Thyroid gland (tissue), 4 donors: ENCODE measurements around the gene OGA. TPM values are rescaled to one million over a fixed set of nuclear protein-coding genes. Genes with fewer than 3 reads are reported as not detected.
"Not testable (repeated sequence)": the region's sequence is repeated elsewhere in the genome, so short reads cannot be mapped to it uniquely, and the experiment has no call there.

Experiments used
- DNase-seq, 2 donors: peaks; one replicate each; pipeline ENCODE4 v3.0.0-alpha.2; 2019
- H3K27ac ChIP-seq, 3 donors: fragments of 200-600 bp; sonication (generic); 1 replicate in 2 of 3; 2 replicates in 1 of 3; pipeline ENCODE4 v1.5.1; 2016 to 2019; ENCODE audit warnings: mild to moderate bottlenecking in 1 of 3, moderate library complexity in 1 of 3
- H3K27me3 ChIP-seq: fragments of 200-600 bp; sonication (generic); one replicate; pipeline ENCODE4 v1.5.1; 2019
- H3K36me3 ChIP-seq, 2 donors: fragments of 200-600 bp; sonication (generic); one replicate each; pipeline ENCODE4 v1.5.1; 2016 to 2019
- H3K4me1 ChIP-seq, 2 donors: fragments of 200-600 bp; sonication (generic); one replicate each; pipeline ENCODE4 v1.5.1; 2017 to 2019
- H3K4me3 ChIP-seq, 3 donors: fragments of 200-600 bp; sonication (generic); replicated peaks in 1 of 3; 1 replicate in 2 of 3; 2 replicates in 1 of 3; pipeline ENCODE4 v1.5.1; 2016; ENCODE audit warnings: mild to moderate bottlenecking in 1 of 3
- H3K9me3 ChIP-seq: fragments of 200-600 bp; sonication (generic); one replicate; pipeline ENCODE4 v1.5.1; 2017
- POLR2A ChIP-seq, 2 donors: fragments of 450-650 bp; IDR thresholded peaks; one replicate each; pipeline ENCODE4 v1.6.1; 2017; ENCODE audit warnings: antibody characterized with exemption in 2 of 2, mild to moderate bottlenecking in 2 of 2, moderate library complexity in 1 of 2
- WGBS, 2 donors: methylation state at CpG; one replicate each; pipeline ENCODE4 v1.1.5; 2017; 5-methylcytosine and 5-hydroxymethylcytosine counted together
- intact Hi-C: fragments of 100-400 bp; cut with DNase I; formaldehyde crosslinking; loops from one replicate; pipeline ENCODE4 v1.15.1; 2023
- total RNA-seq, 4 donors: library from RNA; depleted of rRNA; stranded (reverse); fragments of >200 nt; gene quantifications; one replicate each; pipeline ENCODE4 v1.2.3, GENCODE V29; 2016
- TF ChIP-seq, protein P1 (sequence below), 6 experiments: fragments of 200-600 bp in 3 of 6; fragments of 450-650 bp in 3 of 6; sonication (generic) in 3 of 6; IDR thresholded peaks; one replicate each; pipeline ENCODE4 v1.5.1; 2016 to 2019; ENCODE audit warnings: antibody characterized with exemption in 6 of 6, mild to moderate bottlenecking in 2 of 6, inconsistent platforms in 1 of 6, moderate library complexity in 1 of 6

OGA gene
- total RNA-seq, 4 donors from 2014 or later: 114 to 205 (median 157) TPM

DNA sequence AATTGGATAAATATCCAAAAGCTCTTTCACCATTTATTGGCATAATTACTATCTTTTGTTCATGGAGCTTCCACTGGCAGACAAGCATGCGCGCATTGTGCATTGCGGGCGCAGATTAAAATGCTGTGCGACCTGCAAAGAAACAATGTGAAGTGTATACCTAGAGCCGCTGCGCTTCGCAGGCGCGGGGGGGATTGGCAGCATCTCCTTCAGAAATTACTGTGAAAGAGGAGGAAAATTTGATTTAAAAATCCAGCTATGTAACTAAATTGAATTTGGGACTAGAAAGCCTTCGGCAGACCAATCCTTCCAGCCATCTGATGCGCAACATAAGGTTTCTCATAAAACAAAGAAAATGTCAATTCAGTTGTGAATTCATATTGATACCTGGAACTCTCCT, 24.7 kb downstream of the OGA start:
- intact Hi-C loops: no loop called here
- Histone ChIP-seq H3K4me1 (no peaks in the 10 kb centered on the region), H3K9me3 (no peaks in the 10 kb centered on the region), H3K27me3 (no peaks in the 10 kb centered on the region), H3K36me3 (peaks cover 92% of the 10 kb centered on the region in 2 donors), H3K4me3 (no peak overlapping the region), H3K27ac (no peak overlapping the region)
- DNase-seq: no peak
- WGBS, 2 donors: 96 to 97% methylated on average over 12 of the region's 12 CpGs
- no peak for TF ChIP-seq POLR2A (IDR thresholded peaks at IDR 0.05)
- TF ChIP-seq, protein P1, sequence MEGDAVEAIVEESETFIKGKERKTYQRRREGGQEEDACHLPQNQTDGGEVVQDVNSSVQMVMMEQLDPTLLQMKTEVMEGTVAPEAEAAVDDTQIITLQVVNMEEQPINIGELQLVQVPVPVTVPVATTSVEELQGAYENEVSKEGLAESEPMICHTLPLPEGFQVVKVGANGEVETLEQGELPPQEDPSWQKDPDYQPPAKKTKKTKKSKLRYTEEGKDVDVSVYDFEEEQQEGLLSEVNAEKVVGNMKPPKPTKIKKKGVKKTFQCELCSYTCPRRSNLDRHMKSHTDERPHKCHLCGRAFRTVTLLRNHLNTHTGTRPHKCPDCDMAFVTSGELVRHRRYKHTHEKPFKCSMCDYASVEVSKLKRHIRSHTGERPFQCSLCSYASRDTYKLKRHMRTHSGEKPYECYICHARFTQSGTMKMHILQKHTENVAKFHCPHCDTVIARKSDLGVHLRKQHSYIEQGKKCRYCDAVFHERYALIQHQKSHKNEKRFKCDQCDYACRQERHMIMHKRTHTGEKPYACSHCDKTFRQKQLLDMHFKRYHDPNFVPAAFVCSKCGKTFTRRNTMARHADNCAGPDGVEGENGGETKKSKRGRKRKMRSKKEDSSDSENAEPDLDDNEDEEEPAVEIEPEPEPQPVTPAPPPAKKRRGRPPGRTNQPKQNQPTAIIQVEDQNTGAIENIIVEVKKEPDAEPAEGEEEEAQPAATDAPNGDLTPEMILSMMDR (IDR thresholded peaks at IDR 0.05): no peak

DNA sequence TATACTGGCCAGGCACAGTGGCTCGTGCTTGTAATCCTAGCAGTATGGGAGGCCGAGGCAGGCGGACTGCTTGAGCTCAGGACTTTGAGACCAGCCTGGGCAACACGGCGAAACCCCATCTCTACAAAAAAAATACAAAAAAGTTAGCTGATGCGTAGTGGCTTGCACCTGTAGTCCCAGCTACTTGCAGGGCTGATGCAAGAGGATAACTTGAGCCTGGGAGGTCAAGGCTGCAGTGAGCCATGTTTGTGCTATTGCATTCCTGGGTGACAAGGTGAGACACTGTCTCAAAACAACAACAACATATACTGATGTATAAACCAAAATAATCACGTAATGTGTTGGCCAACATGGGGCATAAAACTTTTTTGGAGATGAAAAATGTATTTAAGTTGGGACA, 28.6 kb downstream of the OGA start:
- no peaks in the 10 kb centered on the region for H3K9me3 ChIP-seq
- H3K4me1 ChIP-seq: no peaks in the 10 kb centered on the region
- H3K27ac ChIP-seq: no peak overlapping the region
- intact Hi-C loops: no loop called here
- 93 to 97% methylated on average over 7 of the region's 7 CpGs for WGBS, 2 donors
- no peak overlapping the region for H3K4me3 ChIP-seq
- no peaks in the 10 kb centered on the region for H3K27me3 ChIP-seq
- DNase-seq: no peak
- peaks cover 79 to 88% of the 10 kb centered on the region in 2 donors for H3K36me3 ChIP-seq
- TF ChIP-seq, protein P1 (IDR thresholded peaks at IDR 0.05): no peak
- no peak for TF ChIP-seq POLR2A (IDR thresholded peaks at IDR 0.05)

DNA sequence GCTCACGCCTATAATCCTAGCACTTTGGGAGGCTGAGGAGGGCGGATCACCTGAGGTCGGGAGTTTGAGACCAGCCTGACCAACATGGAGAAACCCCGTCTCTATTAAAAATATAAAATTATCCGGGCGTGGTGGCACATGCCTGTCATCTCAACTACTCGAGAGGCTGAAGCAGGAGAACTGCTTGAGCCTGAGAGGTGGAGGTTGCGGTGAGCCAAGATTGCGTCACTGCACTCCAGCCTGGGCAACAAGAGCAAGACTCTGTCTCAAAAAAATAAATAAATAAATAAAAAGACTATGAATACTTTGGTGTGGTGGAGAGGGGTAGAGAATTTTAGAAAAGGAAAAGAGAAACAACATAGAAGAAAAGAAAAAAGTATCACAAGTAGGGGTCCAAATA, 29.0 kb downstream of the OGA start:
- H3K4me3 ChIP-seq, H3K27me3 ChIP-seq, DNase-seq, H3K9me3 ChIP-seq, intact Hi-C loops, H3K27ac ChIP-seq, H3K4me1 ChIP-seq: not testable (repeated sequence)
- peaks cover 76 to 88% of the 10 kb centered on the region in 2 donors for H3K36me3 ChIP-seq
- WGBS, 2 donors: 93 to 94% methylated on average over 9 of the region's 9 CpGs

DNA sequence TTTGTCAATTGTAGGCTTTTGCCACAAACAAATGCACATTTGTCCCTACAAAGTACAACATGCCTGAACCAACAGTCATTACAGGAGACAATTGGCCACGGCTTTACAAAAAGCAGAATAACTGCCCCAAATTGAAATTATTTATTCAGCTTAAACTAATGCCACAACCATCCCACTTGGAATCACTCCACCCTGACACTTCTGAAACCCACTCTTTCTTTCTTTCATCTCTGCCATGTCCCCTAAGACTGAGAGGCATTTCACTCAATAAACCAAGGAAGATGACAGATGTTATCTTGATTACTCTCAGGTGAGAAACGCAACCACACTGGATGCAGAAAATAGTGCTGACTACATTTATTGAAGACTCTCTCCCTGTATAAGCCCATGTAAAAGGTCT, 32.4 kb downstream of the OGA start:
- peaks cover 42 to 56% of the 10 kb centered on the region in 2 donors for H3K36me3 ChIP-seq
- no peak for TF ChIP-seq POLR2A (IDR thresholded peaks at IDR 0.05)
- TF ChIP-seq, protein P1 (IDR thresholded peaks at IDR 0.05): no peak
- 91 to 92% methylated on average over 2 of the region's 2 CpGs for WGBS, 2 donors
- DNase-seq: no peak
- H3K4me1 ChIP-seq: peaks cover 5 to 11% of the 10 kb centered on the region in 2 donors
- no peak overlapping the region for H3K4me3 ChIP-seq
- no peaks in the 10 kb centered on the region for H3K27me3 ChIP-seq
- H3K27ac ChIP-seq: no peak overlapping the region
- H3K9me3 ChIP-seq: no peaks in the 10 kb centered on the region
- intact Hi-C loops: no loop called here

DNA sequence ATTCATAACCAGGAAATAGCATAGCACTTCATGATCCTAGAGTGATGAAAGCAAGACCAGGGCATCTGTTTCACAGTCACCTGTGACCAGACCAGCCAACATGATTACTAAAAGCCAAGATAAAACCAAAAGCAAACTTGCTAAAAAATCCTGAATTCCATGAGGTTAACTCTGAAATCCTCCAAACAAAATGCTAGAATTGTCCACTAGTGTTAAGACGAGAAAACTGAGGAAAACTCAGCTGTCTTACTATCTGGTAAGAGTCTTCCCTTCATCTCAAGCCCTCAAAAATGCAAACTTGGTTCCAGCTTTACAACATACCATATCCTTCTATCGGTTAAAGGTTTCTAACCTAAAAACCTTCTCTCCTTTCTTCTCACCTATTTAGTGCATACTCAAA, 33.7 kb downstream of the OGA start:
- Histone ChIP-seq H3K4me1 (peaks cover 13 to 19% of the 10 kb centered on the region in 2 donors), H3K36me3 (peaks cover 31 to 44% of the 10 kb centered on the region in 2 donors), H3K9me3 (no peaks in the 10 kb centered on the region), H3K27me3 (no peaks in the 10 kb centered on the region), H3K4me3 (no peak overlapping the region), H3K27ac (no peak overlapping the region)
- 76 to 94% methylated on average over 2 of the region's 2 CpGs for WGBS, 2 donors
- DNase-seq: no peak
- TF ChIP-seq, protein P1 (IDR thresholded peaks at IDR 0.05): no peak
- TF ChIP-seq POLR2A (IDR thresholded peaks at IDR 0.05): no peak
- intact Hi-C loops: no loop called here

DNA sequence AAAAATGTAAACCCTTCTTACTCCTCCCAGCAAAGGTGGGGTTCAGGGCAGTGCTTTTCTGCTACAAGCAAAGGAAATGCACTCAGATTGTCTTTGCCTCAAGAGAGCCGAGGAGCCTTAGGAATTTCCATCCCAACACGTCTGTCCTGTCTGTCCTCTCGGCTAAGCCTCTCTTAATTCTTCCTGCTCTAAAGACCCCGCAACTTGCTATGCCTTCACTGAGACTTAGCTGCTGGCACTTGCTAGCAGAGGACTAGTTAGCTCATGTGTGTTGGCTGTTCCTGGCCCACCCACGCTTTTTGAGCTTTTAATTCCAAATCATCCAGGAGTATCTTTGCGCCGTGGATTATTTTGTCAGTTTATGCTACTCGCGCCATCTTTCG, 34.5 kb downstream of the OGA start:
- no peaks in the 10 kb centered on the region for H3K27me3 ChIP-seq

More for the DNA sequence above, 34.5 kb downstream of the OGA start:
- no peak for DNase-seq
- no peaks in the 10 kb centered on the region for H3K9me3 ChIP-seq
- 63% methylated on average over 10 of the region's 10 CpGs for WGBS, 2 donors
- intact Hi-C loops: no loop called here
- TF ChIP-seq, protein P1 (IDR thresholded peaks at IDR 0.05): no peak
- TF ChIP-seq POLR2A (IDR thresholded peaks at IDR 0.05): no peak
- H3K36me3 ChIP-seq: peaks cover 23 to 36% of the 10 kb centered on the region in 2 donors
- H3K4me1 ChIP-seq: peaks cover 21 to 28% of the 10 kb centered on the region in 2 donors
- peak overlapping the region in 1 of 3 donors; percentile 51 for H3K4me3 ChIP-seq
- no peak overlapping the region for H3K27ac ChIP-seq
